Measurements from ENCODE around the gene TRIM66.

The TRIM66 gene

DNA sequence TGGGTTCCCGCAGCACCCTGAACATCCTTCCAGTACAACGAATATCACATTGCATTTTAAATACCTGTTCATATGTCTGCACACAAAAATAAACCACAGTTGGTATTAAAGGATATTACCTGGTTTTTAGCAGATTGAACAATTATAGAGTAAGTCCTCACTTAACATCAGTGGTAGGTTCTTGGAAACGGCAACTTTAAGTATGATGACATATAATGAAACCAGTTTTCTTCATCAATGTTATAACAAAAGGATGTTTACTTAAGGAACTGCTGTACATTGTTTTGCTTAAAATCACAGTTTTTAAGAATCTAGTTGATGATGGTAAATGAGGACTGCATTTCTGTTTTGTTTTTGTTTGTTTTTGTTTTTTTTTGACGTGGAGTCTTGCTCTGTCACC lies 28.0 kb downstream of the TRIM66 start:
- no peak for DNase-seq

DNA sequence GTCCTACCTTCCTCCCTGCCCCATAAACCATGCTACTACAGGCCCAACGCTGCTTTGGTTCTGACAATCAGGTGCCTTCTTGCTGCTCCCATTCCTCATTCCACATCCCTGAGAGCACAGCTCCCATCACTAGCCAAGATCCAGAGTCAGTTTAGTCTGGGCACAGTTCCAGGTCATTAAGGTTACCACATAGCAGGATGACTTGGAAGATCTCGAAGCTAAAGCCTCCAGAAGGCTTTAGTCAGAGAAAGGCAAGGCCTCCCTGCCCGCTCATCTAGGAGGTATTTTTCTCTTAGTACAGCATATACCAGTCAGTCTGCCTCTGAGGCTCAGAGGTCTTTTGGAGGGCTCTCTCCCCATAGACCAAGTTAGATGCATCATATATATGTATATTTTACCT lies 30.3 kb downstream of the TRIM66 start:
- no peak for DNase-seq

DNA sequence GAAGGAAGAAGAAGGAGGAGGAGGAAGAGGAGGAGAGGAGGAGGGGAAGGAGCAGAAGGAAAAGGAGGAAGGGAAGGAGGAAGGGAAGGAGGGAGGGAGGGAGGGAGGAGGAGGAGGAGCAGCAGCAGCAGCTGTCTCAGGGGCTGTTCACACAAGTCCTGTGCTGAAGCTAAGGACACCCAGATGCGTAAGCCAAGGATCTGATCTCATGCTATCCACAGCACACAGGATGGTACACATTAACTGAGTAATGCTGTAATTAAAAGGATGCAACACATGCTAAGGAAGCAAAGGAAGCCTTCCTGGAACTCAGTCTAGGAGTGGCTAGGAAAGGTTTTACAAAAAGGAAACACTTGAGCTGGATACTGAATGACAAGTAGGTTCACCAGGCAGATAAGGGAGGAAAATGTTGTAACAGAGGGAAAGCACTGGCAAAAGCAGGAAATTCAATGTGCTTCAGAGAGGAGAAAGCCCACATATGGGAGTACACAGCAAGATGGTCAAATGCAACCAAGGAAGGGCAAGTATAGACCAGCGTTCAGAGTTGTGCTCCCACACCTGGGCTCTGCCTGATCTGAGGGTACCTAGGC lies 32.0 kb downstream of the TRIM66 start:
- no peak for DNase-seq

DNA sequence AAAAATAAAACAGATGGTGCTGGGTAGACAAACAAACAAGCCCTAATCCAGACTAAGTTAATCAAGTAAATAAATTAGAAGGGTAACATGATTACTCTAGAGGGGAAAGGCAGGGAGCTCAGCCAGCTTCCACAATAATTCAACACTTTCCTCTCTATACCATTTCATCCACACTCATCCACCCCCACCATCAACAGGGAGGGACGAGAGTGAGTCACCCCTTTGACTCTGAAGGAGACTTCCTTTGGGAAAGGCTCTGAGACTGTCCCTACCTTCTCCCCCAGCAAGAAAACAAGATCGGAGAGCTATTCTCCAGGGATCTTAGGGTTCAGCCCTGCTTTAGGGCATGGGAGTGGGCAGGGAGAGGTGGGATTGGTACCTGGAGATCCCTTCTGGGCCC lies 33.1 kb downstream of the TRIM66 start:
- DNase-seq = no peak

DNA sequence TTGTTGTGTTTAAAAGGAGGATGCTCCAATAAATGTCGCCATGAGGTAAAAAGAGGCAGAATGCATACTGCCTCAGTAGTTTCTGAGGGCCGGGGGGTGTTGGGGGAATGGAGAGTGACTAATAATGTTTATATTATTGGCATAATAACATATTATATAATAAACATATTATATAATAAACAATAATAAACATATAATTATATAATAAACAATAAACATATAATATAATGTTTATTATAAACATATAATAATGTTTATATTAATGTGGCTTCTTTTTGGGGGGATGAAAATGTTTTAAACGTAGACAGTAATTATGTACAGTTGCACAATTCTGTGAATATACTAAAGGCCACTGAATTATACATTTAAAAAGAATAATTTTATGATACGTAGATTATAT lies 35.6 kb downstream of the TRIM66 start:
- DNase-seq = no peak

DNA sequence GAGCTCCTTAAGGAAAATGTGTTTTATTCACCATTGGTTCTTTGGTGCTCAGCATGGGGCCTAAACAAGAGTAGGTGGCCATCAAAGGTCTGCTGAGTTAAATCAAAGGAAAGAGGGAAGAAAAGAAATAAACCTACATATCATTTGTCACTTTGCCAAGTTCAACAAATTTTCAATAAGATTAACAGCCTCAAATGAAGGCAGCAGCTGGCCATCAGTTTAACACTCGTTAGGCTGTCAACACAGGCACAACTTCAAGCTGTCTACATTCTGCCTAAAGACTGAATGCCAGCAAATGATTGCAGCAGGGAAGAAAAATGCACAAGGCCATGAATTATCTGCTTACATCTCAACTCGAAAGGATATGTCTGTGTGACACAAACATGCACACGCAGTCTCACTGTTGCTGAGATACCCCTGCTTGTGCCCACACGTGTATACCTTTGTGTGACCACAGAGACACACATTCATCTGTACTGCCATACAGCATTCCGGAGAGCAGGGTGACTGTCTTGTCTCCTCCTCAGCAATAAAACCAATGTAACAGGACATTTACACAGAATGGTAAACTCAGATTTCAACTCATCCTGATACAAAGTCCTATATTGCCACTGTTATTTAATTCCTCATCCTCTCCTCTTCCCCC lies 40.1 kb downstream of the TRIM66 start:
- no peak for DNase-seq

DNA sequence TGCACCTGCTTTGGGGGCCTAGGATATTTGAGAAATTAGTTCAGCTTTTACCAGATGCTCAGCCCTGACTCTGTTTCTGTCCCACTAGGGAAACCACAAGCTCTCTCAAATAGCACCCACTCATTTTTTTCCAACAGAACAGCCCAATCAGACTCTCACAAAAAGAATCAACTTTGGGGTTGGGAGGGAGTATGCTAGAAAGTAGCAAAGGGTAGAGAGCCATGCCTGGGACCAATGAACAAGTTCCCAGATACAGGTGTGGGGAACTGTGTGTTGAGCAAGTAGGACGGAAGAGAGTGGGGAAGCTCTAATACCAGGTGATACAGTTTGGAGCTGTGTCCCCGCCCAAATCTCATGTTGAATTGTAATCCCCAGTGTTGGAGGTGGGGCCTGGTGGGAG lies 41.1 kb downstream of the TRIM66 start:
- no peak for DNase-seq

DNA sequence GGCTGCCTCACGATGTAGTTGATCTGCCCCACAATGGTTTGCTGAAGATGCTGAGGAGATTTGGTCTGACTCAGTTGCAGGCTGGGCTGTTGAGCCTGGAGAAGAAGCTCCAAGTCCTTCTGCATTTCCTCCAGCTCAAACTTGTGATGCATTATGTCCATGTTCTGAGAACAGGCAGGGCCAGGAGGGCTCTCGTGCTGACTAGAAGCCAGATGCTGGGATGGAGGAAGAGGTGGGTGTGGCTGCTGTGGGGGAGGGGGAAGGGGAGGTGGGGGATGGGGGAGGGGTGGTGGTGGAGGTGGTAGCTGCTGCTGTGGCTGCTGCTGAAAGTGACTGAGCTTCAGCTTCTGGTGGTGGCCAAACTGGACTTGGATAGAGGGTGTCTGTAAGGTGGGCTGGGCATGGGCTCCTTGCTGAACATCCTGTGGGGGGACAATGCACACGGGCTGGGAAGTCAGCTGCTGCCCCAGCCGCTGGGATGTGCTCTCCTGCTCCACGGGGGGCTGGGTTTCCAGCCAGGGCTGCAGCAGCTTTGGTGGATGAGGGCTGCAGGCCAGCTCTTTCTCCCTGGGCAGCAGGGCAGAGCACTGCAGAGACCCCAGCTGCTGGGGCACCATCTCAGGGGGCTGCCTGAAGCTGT lies 42.1 kb downstream of the TRIM66 start:
- DNase-seq = no peak

DNA sequence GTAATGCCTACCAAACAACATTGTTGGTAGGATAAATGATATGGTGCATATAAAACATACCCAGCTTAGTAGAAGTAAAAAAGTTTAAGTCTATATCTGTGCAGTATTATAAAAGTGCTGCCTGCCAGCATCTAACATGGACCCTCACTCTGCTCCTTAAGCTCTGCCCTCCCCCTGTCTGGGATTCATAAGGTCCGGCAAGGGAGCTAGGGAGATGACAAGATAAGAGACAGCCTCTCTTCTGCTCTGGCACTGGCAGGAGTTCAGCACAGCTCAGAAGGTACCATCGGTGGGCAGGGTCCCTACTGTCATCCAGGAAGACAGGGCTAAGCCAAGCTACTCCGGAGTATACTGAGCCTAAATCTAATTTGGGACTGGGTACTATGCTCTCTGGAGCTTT lies 42.8 kb downstream of the TRIM66 start:
- no peak for DNase-seq

DNA sequence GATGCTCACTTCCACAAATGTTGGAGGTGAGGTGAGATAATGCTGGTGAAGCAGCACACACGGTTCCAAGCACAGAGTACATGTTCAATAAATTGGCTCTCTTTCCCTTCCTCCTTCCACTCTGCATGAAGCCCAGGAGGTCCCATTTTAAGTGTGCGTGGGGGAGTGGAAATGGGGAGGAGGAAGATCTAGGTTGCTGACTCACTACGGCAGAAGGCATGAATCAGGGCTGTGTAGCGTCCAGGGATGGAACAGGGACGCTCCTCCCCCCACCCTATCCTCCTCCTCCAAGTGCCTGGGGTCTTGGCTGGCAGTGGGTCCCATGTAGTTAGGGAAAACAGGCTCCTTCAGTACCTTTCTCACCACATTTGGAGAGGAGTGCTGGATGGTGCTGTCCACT lies 44.2 kb downstream of the TRIM66 start:
- DNase-seq = no peak

DNA sequence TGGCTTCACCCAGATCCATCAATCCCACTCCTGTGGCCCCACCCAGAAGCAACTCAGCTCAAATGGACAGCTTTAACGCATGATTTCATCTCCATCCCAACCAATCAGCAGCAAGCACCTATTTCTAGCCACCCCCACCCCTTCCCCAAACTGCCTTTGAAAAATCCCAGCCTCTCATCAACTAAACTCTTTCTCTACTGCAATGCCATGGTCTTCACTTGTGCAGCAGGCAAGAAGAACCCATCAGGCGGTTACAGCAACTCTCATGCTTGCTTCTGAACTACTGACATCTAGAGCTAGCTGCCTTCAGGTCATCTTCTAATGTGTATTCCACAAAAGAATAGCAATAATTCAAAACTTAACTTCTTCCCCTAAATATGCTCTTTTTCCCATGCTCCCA lies 46.3 kb downstream of the TRIM66 start:
- DNase-seq = no peak

DNA sequence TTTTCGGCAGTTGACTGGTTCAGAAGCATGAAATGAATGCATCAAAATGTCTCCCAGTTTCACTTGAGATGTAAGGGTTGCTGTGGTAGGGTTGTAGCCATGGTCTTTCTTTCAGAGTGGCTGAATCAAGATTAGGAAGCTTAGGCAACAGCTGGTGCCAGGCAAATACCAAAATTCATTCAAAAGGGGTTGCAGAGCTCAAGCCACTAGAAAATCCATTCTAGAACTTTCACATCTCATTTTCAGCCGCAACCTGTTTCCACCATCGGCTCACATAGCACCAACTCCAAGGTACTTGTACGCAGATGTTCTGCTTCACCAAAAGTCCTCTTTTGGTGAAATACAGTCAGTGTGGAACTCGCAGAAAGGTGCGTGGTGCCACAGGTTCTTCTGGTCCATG lies 48.0 kb downstream of the TRIM66 start:
- no peak for DNase-seq

DNA sequence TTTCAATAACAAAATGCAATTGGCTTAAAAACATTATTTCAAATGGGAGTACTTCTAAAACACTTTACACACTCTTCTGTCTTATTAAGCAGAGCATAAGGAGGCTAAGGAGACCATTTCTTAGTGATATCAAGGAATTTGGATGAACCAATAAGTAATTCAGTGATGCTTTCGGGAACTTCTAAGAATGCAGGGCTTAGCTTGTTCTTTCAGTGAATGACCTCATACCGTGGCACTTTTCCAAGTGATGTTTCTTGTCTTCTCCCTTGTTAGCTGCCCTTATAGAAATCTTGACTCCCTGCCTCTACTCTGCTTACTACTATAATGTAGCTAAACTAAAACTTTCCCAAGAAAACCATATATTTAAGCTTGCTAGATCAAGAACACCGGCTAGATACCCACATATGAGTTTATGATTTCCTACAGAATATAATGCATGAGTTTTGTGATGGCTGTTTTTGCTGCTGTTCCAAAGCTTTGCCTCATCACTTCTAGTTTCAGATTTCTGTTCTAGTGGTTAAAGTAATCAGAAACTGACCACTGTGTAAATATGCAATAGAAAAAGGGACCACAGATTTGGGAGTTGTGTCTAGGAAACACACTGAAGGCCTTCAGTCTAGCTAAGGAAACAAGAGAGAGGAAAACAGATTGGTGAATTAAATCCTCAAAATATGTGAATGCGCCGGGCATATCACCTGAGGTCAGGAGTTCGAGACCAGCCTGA lies 50.9 kb downstream of the TRIM66 start:
- DNase-seq = no peak

DNA sequence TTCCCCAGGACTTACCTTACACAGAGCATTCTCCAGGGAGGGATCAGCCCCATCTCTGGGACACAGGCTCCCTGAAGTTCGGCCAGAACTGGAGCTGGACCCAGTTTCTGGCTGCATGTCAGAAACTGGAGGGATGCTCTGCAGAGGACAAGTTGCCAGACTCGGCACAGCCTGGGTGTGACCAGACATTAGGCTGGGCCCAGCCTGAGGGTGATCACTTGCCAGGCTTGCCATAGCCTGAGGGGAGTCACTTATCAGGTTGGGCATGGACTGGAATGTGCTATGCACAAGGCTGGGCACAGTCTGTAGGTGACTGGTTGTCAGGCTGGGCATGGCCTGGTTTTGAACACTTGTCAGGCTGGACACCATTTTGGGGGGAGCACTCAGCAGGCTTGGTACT lies 57.8 kb downstream of the TRIM66 start:
- no peak for DNase-seq

DNA sequence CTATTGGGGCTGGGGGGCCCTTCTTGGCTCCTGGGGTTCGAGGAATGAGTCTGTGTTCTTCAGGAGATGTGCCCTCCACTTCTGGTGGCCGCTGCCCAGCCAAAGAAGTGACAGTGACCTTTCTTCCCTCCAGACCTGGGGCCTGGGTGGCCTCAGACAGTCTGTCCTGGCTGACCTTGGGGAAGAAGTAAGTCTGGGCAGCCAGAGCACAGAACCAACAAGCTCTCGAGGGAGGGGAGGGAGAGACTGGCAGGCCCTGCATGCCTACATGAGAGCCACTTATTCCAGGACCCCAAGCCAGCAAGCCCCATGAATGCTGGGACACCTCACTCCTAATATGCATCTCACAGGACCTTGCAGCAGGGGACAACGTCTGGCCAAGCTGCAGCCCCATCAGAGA lies 61.3 kb downstream of the TRIM66 start:
- no peak for DNase-seq

DNA sequence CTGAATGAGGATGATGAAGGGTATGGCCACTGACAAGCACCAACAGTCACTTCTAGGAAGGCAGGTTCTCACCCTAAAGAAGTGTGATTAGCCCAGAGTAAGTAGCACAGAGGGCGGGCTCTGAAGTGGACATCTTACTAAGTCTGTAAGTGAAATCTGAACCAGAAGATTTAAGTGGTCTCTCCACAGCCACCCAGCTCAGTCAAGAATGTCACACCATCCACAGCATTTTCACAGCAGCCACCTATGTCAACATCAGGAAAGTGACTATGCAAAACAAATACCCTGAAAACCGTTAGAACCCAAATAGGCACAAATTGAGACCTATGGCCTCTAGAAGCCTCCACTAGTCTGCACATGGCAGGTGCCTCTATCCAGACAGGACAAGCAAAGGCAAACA lies 65.4 kb downstream of the TRIM66 start:
- DNase-seq = no peak

DNA sequence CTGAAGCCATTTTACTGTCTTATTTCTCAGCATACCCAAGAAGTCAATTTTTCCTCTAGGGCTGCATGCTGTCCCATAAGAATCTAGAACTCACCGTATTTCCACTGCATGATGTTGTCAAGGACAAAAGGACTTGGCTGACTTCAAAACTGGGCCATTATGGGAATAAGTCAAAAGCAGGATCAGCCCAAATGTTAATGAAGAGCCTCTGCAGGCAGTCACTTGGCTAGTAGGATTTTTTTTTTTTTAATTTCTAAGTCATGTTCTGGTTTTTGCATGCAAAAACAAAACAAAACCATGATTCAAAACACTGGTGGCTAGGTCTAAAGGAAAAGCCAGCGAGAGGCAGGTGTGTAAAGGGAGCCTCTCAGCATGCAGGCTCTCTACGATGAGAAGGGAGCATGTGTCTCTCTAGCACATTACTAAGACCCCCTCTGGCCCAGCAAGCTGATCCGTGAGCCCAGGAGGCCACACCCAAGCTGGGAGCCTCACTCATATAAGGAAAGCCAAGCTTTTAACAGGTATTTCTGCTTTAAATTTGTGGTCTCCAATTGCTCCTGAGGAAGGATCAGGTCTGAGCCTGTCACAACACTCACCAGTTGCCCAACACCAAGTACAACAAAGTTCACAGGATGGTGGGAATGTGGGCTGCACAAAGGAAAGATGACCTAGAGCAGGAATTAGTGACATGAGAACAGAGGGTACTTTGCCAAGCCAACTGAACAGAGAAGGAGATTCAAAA lies 67.0 kb downstream of the TRIM66 start:
- DNase-seq = no peak

DNA sequence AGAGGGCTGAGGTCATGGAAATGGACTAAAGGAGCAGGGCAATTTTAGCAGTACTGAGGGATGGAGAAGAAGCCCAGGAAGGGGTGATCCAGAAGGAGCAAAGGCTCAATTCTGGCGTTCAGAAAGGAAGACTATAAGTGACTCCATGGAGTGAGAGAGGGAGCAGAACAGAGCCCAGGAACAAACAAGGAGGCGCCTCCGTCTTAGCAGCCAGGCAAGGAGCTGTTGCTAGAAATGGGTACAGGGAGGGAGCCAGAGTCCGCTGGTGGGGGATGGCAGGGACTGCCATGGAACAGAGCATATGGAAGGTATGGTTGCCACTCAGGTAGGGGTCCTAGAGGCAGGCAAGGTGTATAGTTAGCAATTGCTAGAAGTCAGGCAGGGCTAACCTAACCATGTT lies 68.0 kb downstream of the TRIM66 start:
- no peak for DNase-seq

DNA sequence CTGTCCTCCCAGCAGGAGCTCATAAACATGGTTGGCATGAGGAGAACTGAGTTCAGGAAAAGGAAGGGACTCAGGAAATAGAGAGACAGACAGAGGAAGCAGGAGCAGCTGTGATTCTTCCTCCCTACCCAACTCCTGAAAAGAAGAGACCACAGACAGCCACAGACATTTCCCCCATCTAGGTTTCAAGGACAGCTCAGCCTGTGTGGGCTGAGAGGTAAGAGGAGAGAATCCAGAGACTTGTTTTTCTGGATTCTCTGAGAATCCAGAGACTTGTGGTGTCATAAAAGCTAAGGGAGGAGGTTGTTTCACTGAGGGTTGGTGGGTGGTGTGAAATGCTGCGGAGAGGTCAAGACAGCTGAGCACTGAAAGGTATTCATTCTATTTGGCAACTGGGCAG lies 69.4 kb downstream of the TRIM66 start:
- DNase-seq = no peak

DNA sequence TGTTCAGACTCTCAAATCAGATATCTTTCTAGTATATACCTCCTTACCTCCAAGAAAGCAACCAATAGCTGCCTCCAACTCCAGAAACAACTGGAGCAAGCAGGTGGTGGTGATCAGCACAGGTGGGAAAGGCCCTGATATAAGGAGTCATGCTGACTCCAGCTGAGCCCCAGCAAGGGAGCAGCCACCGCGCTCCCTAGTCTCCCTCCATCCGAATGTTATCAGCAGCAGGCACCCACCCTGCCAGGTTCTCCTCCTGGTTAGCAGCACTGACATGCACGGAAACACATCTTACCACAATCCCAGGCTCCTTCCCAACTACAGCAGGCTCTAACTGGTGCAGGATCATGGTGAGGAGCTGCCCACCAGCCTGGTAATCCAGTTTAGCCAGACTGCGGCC lies 69.9 kb downstream of the TRIM66 start:
- DNase-seq = no peak

DNA sequence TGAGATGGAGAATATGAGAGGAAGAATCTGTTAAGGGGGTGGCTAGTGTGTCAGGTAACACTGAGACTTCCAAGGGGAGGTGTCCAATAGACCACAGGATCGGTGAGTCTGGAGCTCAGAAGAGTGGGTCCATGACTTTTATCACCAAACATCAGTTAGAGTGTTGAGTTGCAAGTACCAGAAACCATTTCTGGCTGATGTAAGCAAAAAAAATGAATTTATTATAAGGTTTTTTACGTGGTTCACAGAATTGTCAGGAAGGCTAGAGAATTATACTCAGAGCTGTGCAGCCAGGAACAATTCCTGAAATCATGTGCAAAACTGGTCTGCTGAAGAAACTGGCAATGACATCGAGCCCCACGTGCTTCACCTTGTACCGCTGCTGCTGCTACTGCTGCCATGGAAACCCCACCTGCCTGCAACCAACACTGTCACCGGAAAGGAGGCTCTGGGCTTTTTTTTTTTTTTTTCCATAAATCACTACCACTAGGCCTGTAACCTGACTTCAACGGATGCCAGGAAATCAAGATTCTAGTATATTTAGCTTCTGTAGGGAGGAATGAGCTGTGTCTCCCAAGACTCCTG lies 71.8 kb downstream of the TRIM66 start:
- DNase-seq = no peak

DNA sequence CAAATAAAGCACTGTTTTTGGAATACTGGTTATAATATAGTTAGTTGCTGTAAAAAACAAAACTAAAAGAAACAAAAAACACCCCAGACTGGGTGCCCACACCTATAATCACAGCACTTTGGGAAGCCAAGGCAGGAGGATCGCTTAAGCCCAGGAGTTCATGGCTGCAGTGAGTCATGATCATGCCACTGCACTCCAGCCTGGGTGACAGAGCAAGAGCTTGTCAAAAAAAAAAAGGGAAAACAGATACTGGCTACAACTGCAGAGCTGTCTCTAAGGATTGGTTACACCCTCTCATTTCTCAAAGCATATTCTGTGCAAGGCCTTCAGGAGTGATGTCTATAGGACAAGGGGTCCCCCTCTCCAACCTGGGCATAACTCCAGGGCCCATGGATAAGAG lies 73.8 kb downstream of the TRIM66 start:
- DNase-seq = no peak

DNA sequence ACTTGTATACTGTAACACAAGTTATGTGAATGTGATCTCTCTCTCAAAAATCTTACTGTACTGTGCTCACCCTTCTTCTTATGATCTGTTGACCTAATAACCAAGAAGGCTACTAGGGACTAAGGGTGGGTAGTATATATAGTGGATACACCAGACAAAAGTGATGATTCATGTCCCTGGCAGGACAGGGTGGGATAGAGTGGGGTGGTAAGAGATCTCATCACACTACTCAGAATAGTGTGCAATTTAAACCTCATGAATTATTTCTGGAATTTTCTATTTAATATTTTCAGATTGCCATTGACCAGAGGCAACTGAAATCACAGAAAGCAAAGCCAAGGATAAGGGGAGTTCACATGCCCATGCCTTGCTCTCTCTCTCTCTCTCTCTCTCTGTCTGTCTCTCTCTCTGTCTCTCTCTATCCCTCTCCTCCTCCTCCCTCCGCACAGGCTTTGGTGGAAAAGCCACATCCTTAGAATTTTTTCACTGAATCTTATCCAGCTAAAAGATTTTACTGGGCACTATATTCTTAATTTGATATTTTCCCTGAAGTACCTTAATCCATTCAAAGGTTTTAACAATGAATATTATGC lies 76.4 kb downstream of the TRIM66 start:
- DNase-seq = no peak

Measured in NK-92 treated with Interleukin-12 subunit alpha and Interleukin-12 subunit beta, amount 100 ng/mL, for 24 hours (cell line).